OCI-LY7 (cell line): ENCODE results near the gene ELMO1.

ENCODE experiments used
- EZH2phosphoT487 ChIP-seq: fragments of 200-600 bp; sonication (generic); IDR thresholded peaks from 2 replicates; pipeline ENCODE4 v1.6.1; 2018; ENCODE audit warnings: low read depth, borderline replicate concordance, mild to moderate bottlenecking, mixed run types, antibody characterized with exemption, low read length, moderate library complexity, mixed read lengths
- TF ChIP-seq, protein P1 (sequence below): fragments of 200-600 bp; sonication (generic); conservative IDR thresholded peaks from 2 replicates; pipeline ENCODE4 v1.5.1; 2014; ENCODE audit warnings: mild to moderate bottlenecking, antibody characterized with exemption, low read length, moderate library complexity, mixed read lengths

DNA sequence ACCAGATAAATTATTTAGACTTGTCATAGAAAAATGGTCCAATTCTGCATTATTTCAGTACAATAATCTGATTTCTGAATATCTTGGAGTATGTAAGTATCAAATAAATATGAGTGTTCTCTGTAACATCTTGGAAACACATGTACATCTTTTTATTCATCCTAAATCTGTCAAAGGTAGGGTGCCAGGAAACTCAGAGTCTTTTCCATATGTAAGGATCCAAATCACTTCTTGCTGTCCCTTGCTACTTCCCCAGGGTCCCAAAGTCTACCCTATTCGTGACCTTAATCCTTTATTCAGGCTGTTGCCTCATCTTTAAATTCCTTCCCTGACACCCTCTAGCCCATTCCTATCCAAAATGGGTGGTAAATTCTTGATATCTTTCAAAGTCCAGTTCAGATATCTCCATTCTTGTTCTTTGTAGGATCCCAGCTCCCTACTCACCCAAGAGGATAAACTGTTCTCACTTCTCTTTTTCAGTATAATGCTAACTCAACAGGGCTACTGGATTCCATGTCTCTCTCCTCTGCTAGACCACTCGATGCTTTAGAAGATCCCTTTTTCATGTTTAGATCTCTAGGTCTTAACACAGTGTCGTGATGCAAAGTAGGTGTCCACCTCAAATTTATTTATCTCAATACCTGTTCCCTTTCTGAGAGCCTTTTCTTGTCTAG, 493.1 kb downstream of the ELMO1 start:
- TF ChIP-seq, protein P1, sequence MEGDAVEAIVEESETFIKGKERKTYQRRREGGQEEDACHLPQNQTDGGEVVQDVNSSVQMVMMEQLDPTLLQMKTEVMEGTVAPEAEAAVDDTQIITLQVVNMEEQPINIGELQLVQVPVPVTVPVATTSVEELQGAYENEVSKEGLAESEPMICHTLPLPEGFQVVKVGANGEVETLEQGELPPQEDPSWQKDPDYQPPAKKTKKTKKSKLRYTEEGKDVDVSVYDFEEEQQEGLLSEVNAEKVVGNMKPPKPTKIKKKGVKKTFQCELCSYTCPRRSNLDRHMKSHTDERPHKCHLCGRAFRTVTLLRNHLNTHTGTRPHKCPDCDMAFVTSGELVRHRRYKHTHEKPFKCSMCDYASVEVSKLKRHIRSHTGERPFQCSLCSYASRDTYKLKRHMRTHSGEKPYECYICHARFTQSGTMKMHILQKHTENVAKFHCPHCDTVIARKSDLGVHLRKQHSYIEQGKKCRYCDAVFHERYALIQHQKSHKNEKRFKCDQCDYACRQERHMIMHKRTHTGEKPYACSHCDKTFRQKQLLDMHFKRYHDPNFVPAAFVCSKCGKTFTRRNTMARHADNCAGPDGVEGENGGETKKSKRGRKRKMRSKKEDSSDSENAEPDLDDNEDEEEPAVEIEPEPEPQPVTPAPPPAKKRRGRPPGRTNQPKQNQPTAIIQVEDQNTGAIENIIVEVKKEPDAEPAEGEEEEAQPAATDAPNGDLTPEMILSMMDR: no peak
- no peak for TF ChIP-seq EZH2phosphoT487
